IMR-90 (cell line): ENCODE results near the gene MID1.

ENCODE experiments used
- BHLHE40 ChIP-seq: fragments of 150-350 bp; IDR thresholded peaks from 2 replicates; pipeline ENCODE4 v1.6.1; 2016; ENCODE audit warnings: mild to moderate bottlenecking, low read depth, low read length
- FOS ChIP-seq: fragments of 150-350 bp; IDR thresholded peaks from 2 replicates; pipeline ENCODE4 v1.6.1; 2016; ENCODE audit warnings: low read depth, low read length
- MAFK ChIP-seq: IDR thresholded peaks from 2 replicates; pipeline ENCODE4 v1.6.1; 2012; ENCODE audit warnings: low read depth, low read length, improper control_type of control experiment
- MXI1 ChIP-seq: IDR thresholded peaks from 2 replicates; pipeline ENCODE4 v1.6.1; 2012; ENCODE audit warnings: low read depth, mild to moderate bottlenecking, low read length, moderate library complexity, borderline replicate concordance
- NFE2L2 ChIP-seq: fragments of 150-350 bp; IDR thresholded peaks from 2 replicates; pipeline ENCODE4 v1.6.1; 2016; ENCODE audit warnings: low read depth, mild to moderate bottlenecking, low read length
- POLR2A ChIP-seq: IDR thresholded peaks from 2 replicates; pipeline ENCODE4 v1.6.1; 2012; ENCODE audit warnings: mild to moderate bottlenecking, low read depth, low read length
- RAD21 ChIP-seq: IDR thresholded peaks from 2 replicates; pipeline ENCODE4 v1.6.1; 2012; ENCODE audit warnings: low read length, improper control_type of control experiment
- RCOR1 ChIP-seq: IDR thresholded peaks from 2 replicates; pipeline ENCODE4 v1.6.1; 2012; ENCODE audit warnings: mild to moderate bottlenecking, low read length, improper control_type of control experiment; ENCODE audit not compliant: insufficient replicate concordance
- RFX5 ChIP-seq: IDR thresholded peaks from 2 replicates; pipeline ENCODE4 v1.8.0; 2012; ENCODE audit warnings: low read depth, mild to moderate bottlenecking, low read length, moderate library complexity
- SMC3 ChIP-seq: fragments of 150-350 bp; IDR thresholded peaks from 2 replicates; pipeline ENCODE4 v1.6.1; 2016; ENCODE audit warnings: low read depth, mild to moderate bottlenecking, antibody characterized with exemption, low read length, moderate library complexity
- TF ChIP-seq, protein P1 (sequence below): fragments of 150-350 bp; IDR thresholded peaks from 2 replicates; pipeline ENCODE4 v1.6.1; 2017; ENCODE audit warnings: mild to moderate bottlenecking, antibody characterized with exemption, low read length, low read depth
- TF ChIP-seq, protein P2 (sequence below): conservative IDR thresholded peaks from 2 replicates; pipeline ENCODE4 v1.5.1; 2012; ENCODE audit warnings: mild to moderate bottlenecking, low read depth, low read length, improper control_type of control experiment

DNA sequence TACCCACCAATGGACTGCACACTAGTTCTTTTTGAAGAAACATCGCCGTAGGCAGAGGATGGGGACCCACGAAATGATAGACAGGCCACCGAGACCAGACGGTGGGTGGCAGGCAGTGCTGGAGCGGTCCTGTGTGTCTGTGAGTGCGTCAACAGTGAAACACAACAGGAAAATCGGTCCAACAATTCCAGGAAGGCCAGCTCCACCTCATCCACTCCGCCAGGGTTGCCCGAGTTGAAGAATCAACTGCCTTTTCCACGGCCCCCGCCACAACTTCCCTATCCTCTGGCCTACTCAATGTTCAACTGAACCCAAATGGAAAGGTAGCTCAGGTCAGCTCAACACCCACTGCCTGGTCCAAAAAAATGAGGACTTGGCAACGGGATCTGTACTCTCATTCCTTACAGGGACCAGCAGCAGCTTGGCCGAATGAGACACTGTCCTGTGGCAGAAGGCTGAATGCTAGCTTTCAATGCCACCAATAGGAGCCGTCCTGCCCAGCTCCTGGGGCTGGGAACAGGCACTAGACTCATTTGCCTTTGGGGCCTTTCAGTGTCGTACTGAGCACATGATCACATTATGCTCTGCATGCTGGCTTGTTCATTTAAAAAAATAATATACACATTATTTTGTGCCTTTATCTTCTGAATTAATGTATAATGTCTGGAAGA lies 43.5 kb downstream of the MID1 start:
- TF ChIP-seq, protein P1, sequence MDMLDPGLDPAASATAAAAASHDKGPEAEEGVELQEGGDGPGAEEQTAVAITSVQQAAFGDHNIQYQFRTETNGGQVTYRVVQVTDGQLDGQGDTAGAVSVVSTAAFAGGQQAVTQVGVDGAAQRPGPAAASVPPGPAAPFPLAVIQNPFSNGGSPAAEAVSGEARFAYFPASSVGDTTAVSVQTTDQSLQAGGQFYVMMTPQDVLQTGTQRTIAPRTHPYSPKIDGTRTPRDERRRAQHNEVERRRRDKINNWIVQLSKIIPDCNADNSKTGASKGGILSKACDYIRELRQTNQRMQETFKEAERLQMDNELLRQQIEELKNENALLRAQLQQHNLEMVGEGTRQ: no peak
- TF ChIP-seq, protein P2, sequence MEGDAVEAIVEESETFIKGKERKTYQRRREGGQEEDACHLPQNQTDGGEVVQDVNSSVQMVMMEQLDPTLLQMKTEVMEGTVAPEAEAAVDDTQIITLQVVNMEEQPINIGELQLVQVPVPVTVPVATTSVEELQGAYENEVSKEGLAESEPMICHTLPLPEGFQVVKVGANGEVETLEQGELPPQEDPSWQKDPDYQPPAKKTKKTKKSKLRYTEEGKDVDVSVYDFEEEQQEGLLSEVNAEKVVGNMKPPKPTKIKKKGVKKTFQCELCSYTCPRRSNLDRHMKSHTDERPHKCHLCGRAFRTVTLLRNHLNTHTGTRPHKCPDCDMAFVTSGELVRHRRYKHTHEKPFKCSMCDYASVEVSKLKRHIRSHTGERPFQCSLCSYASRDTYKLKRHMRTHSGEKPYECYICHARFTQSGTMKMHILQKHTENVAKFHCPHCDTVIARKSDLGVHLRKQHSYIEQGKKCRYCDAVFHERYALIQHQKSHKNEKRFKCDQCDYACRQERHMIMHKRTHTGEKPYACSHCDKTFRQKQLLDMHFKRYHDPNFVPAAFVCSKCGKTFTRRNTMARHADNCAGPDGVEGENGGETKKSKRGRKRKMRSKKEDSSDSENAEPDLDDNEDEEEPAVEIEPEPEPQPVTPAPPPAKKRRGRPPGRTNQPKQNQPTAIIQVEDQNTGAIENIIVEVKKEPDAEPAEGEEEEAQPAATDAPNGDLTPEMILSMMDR: no peak
- TF ChIP-seq SMC3 (no peak), NFE2L2 (no peak), MAFK (no peak), POLR2A (no peak), RAD21 (no peak), BHLHE40 (no peak), RFX5 (no peak), FOS (no peak), MXI1 (no peak), RCOR1 (no peak)
